ENCODE data around the gene RFC1.

Gene RFC1

GRCh38 chr4:39243462-39243861, 122.7 kb downstream of the RFC1 start:
- H3K27me3 Mint-ChIP-seq = no peaks in the 10 kb centered on the region
- peaks cover 5 to 7% of the 10 kb centered on the region in 2 donors for H3K9me3 Mint-ChIP-seq
- DNase-seq (no peak), ATAC-seq (no peak)
- H3K27ac Mint-ChIP-seq = no peak overlapping the region
- no peaks in the 10 kb centered on the region for H3K4me1 Mint-ChIP-seq
- no peak overlapping the region for H3K4me3 Mint-ChIP-seq

All from stimulated activated naive CD8-positive, alpha-beta T cell treated with anti-CD3 and anti-CD28 coated beads, Interleukin-15, amount 100 ng/mL, for 72 hours (primary cell).